ENCODE data around the gene KRT72. TPM values are rescaled to one million over a fixed set of nuclear protein-coding genes. Genes with fewer than 3 reads are reported as not detected.

Gene KRT72
- total and polyA plus RNA-seq, 2 of the 13 experiments (the other 11 are each of a cell fraction or from before 2014, with no cell fraction given): not detected

- 22% methylated on average over 8 of the region's 9 CpGs for WGBS (ENCODE audit: low lambda C conversion rate)
- BruUV-seq (replicated peaks): no TSS peak
- ATAC-seq: no peak
- Histone ChIP-seq H3K9me3 (ENCODE audit: low read length) (no peaks in the 10 kb centered on the region), H4K20me1 (ENCODE audit: insufficient read depth, low read length) (no peaks in the 10 kb centered on the region), H3K9ac (ENCODE audit: insufficient read depth, low read depth, low read length) (no peak overlapping the region), H3K4me2 (ENCODE audit: low read depth, low read length) (no peak overlapping the region), H3K79me2 (ENCODE audit: insufficient read depth, low read length) (no peaks in the 10 kb centered on the region), H3K4me1 (ENCODE audit: insufficient read depth, low read length) (no peaks in the 10 kb centered on the region), H3K27me3 (ENCODE audit: control insufficient read depth in 1 of 2, insufficient read depth in 2 of 2, low read length in 2 of 2) (peaks cover 4 to 40% of the 10 kb centered on the region in 2 experiments; a peak in 2 of 5 replicates), H3K36me3 (replicated peaks in 1 of 2; ENCODE audit: control insufficient read depth in 1 of 2, insufficient read depth in 2 of 2, low read length in 2 of 2) (no peaks in the 10 kb centered on the region), H2AFZ (ENCODE audit: low read length) (no peak overlapping the region), H3K4me3 (replicated peaks in 1 of 3; ENCODE audit: insufficient read depth in 1 of 3, low read depth in 2 of 3, low read length in 3 of 3) (no peak overlapping the region), H3K27ac (ENCODE audit: extremely low read length, insufficient read depth, low read length) (no peak overlapping the region)
- TF ChIP-seq ZNF629 (CRISPR knock-in tag; conservative IDR thresholded peaks at IDR 0.05) (0 out of 2 replicates have a peak, but pooled peaks have one; percentile 18), KMT2B (CRISPR knock-in tag; IDR thresholded peaks at IDR 0.05) (no peak)
- FAIRE-seq: no peak
- ChIA-PET CTCF (ENCODE audit: low intra/inter-chr PET ratio, low total read pairs) (interaction anchor here (2.5 to 3.8 kb wide), 2 partner anchors 295 to 397 kb away, joined by 15 to 33 read pairs; no protein-coding TSS in a partner anchor), POLR2A (no interaction called here)
- in situ Hi-C loops (cut with HindIII; ENCODE audit: extremely low pct_ligation_motif_present, low pct_unique_long_range_greater_than_20kb): loop anchor here (5.0 to 10.0 kb wide), 2 partner anchors 283 to 401 kb away; no protein-coding TSS in a partner anchor
- intact Hi-C loops (cut with micrococcal nuclease; ENCODE audit: unreplicated experiment): no loop called here
- DNase-seq (ENCODE audit: low spot score): no peak
These were observed 17.0 kb downstream of the KRT72 start for GRCh38 chr12:52584156-52584682.

DNA sequence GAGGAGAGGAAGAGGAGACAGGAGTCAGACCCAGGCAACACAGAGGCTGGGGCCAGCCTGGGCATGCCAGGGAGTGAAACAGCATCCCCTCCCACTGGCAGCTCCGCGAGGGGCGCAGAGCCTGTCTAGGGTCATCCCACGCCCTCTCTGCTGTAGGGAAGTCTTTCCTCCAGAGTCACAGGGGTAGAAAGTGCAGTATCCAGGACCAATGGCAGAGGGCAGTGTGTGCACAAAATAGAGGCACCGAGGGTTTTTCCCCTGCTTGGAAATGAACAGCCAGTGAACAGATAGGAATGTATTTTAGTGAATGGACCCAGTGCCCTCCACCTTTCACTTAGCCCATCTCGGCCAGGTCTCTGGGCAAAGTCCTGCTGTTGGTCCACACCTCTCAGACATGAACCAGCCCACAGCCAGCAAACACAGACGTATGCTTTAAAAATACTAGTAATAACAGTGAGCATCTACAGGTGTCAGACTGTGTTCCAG, 18.2 kb downstream of the KRT72 start:
- in situ Hi-C loops (cut with HindIII; ENCODE audit: extremely low pct_ligation_motif_present, low pct_unique_long_range_greater_than_20kb): loop anchor here (5.0 to 10.0 kb wide), 2 partner anchors 284 to 402 kb away; no protein-coding TSS in a partner anchor
- H3K4me2 ChIP-seq (ENCODE audit: low read depth, low read length): no peak overlapping the region
- POLR2A ChIA-PET: no interaction called here
- TF ChIP-seq ZFAT (CRISPR knock-in tag; conservative IDR thresholded peaks at IDR 0.05) (no peak), PRDM4 (CRISPR knock-in tag; IDR thresholded peaks at IDR 0.05; ENCODE audit: borderline replicate concordance) (no peak), ZNF44 (CRISPR knock-in tag; IDR thresholded peaks at IDR 0.05) (no peak), ZNF124 (CRISPR knock-in tag; IDR thresholded peaks at IDR 0.05) (no peak), CTCF (CRISPR knock-in tag; IDR thresholded peaks at IDR 0.05) (peak; percentile 82), U2AF2 (IDR thresholded peaks at IDR 0.05; ENCODE audit: low read depth, low read length) (no peak), ZNF138 (CRISPR knock-in tag; IDR thresholded peaks at IDR 0.05; ENCODE audit: low read depth) (no peak), ETV6 (CRISPR knock-in tag; conservative IDR thresholded peaks at IDR 0.05) (no peak), ZBTB21 (CRISPR knock-in tag; IDR thresholded peaks at IDR 0.05) (no peak), JUNB (CRISPR knock-in tag; IDR thresholded peaks at IDR 0.05; ENCODE audit: borderline replicate concordance) (no peak), ZNF839 (CRISPR knock-in tag; IDR thresholded peaks at IDR 0.05; ENCODE audit: borderline replicate concordance) (no peak), STAG1 (CRISPR knock-in tag; IDR thresholded peaks at IDR 0.05) (peak; percentile 81)

More for the DNA sequence above, 18.2 kb downstream of the KRT72 start:
- no peaks in the 10 kb centered on the region for H3K79me2 ChIP-seq (ENCODE audit: insufficient read depth, low read length)
- no peaks in the 10 kb centered on the region for H3K36me3 ChIP-seq (replicated peaks in 1 of 2; ENCODE audit: control insufficient read depth in 1 of 2, insufficient read depth in 2 of 2, low read length in 2 of 2)
- H4K20me1 ChIP-seq (ENCODE audit: insufficient read depth, low read length): no peaks in the 10 kb centered on the region
- peaks cover 4 to 49% of the 10 kb centered on the region in 2 experiments; a peak in 2 of 5 replicates for H3K27me3 ChIP-seq (ENCODE audit: control insufficient read depth in 1 of 2, insufficient read depth in 2 of 2, low read length in 2 of 2)
- H3K9ac ChIP-seq (ENCODE audit: insufficient read depth, low read depth, low read length): no peak overlapping the region
- peak; percentile 94 for ATAC-seq
- no peaks in the 10 kb centered on the region for H3K9me3 ChIP-seq (ENCODE audit: low read length)
- H3K4me3 ChIP-seq (replicated peaks in 1 of 3; ENCODE audit: insufficient read depth in 1 of 3, low read depth in 2 of 3, low read length in 3 of 3): no peak overlapping the region
- CTCF ChIA-PET (ENCODE audit: low intra/inter-chr PET ratio, low total read pairs): interaction anchor here (1.6 to 3.8 kb wide), 3 partner anchors 287 to 398 kb away, joined by 7 to 33 read pairs (median 15); no protein-coding TSS in a partner anchor
- no peak overlapping the region for H2AFZ ChIP-seq (ENCODE audit: low read length)
- peak; percentile 60 for FAIRE-seq
- DNase-seq (ENCODE audit: low spot score): peak; percentile 40
- no peak overlapping the region for H3K27ac ChIP-seq (ENCODE audit: extremely low read length, insufficient read depth, low read length)
- 0% methylated on average over 5 of the region's 7 CpGs for WGBS (ENCODE audit: low lambda C conversion rate)
- BruUV-seq (replicated peaks): no TSS peak
- H3K4me1 ChIP-seq (ENCODE audit: insufficient read depth, low read length): no peaks in the 10 kb centered on the region
- intact Hi-C loops (cut with micrococcal nuclease; ENCODE audit: unreplicated experiment): loop anchor here (1.0 to 2.0 kb wide), 2 partner anchors 288 to 297 kb away; no protein-coding TSS in a partner anchor
